Thymus (tissue), 11 donors: ENCODE measurements around the gene DNM3. TPM values are rescaled to one million over a fixed set of nuclear protein-coding genes. Genes with fewer than 3 reads are reported as not detected.

Experiments
- DNase-seq, 9 donors: peaks; one replicate each; pipeline ENCODE4 v3.0.0-alpha.2; 2013; ENCODE audit warnings: low spot score in 9 of 9, low read depth in 6 of 9, missing footprints in 1 of 9
- H3K27ac ChIP-seq, 2 donors: one replicate each; pipeline ENCODE4 v1.5.1; 2013; ENCODE audit warnings: control low read depth in 1 of 2, low read depth in 1 of 2, low read length in 1 of 2, mild to moderate bottlenecking in 1 of 2, moderate library complexity in 1 of 2
- H3K27me3 ChIP-seq, 2 donors: one replicate each; pipeline ENCODE4 v1.5.1; 2013; ENCODE audit warnings: low read length in 1 of 2; ENCODE audit not compliant: control insufficient read depth in 2 of 2, insufficient read depth in 1 of 2
- H3K36me3 ChIP-seq, 2 donors: one replicate each; pipeline ENCODE4 v1.5.1; 2013; ENCODE audit warnings: low read length in 1 of 2, mild to moderate bottlenecking in 1 of 2, moderate library complexity in 1 of 2; ENCODE audit not compliant: control insufficient read depth in 2 of 2, insufficient read depth in 2 of 2
- H3K4me1 ChIP-seq, 2 donors: one replicate each; pipeline ENCODE4 v1.5.1; 2013; ENCODE audit warnings: low read length in 2 of 2; ENCODE audit not compliant: control insufficient read depth in 2 of 2, insufficient read depth in 2 of 2
- H3K4me3 ChIP-seq, 2 donors: one replicate each; pipeline ENCODE4 v1.5.1; 2013; ENCODE audit warnings: low read length in 2 of 2, control low read depth in 1 of 2, mild to moderate bottlenecking in 1 of 2
- H3K9me3 ChIP-seq, 2 donors: one replicate each; pipeline ENCODE4 v1.5.1; 2013; ENCODE audit warnings: low read length in 1 of 2, mild to moderate bottlenecking in 1 of 2; ENCODE audit not compliant: control insufficient read depth in 2 of 2, insufficient read depth in 1 of 2
- WGBS: extraction: QIAGEN DNeasy Blood & Tissue Kit; methylation state at CpG from one replicate; pipeline ENCODE4 v1.1.7; 2013; 5-methylcytosine and 5-hydroxymethylcytosine counted together
- polyA plus RNA-seq: library from polyadenylated mRNA; stranded (reverse); fragments of 200-250 nt; gene quantifications from one replicate; pipeline ENCODE4 v1.2.3, GENCODE V29; 2013
- total RNA-seq: library from RNA; stranded (reverse); fragments of 120-200 nt; gene quantifications from one replicate; pipeline ENCODE4 v1.2.4, GENCODE V29; 2013
- donor health status: healthy.

Gene DNM3
- total and polyA plus RNA-seq, 2 donors, result 1.9 to 2.2 TPM

- 100% methylated on average over 3 of the region's 3 CpGs for WGBS
- H3K27ac ChIP-seq, result no peak overlapping the region
- no peak for DNase-seq
- H3K4me3 ChIP-seq, result no peak overlapping the region
- no peaks in the 10 kb centered on the region for H3K36me3 ChIP-seq
- no peaks in the 10 kb centered on the region for H3K27me3 ChIP-seq
- no peaks in the 10 kb centered on the region for H3K9me3 ChIP-seq
- peaks cover 0 to 3% of the 10 kb centered on the region in 2 donors for H3K4me1 ChIP-seq
Measured at GRCh38 chr1:172347416-172347815, 506.1 kb downstream of the DNM3 start.

GRCh38 chr1:172350856-172351255 is 509.6 kb downstream of the DNM3 start:
- H3K9me3 ChIP-seq, result no peaks in the 10 kb centered on the region
- no peak overlapping the region for H3K27ac ChIP-seq
- H3K4me3 ChIP-seq, result no peak overlapping the region
- no peak for DNase-seq
- H3K36me3 ChIP-seq, result no peaks in the 10 kb centered on the region
- H3K27me3 ChIP-seq, result no peaks in the 10 kb centered on the region
- no peaks in the 10 kb centered on the region for H3K4me1 ChIP-seq

- Histone ChIP-seq H3K27me3 (no peaks in the 10 kb centered on the region), H3K4me3 (no peak overlapping the region), H3K27ac (no peak overlapping the region), H3K4me1 (no peaks in the 10 kb centered on the region), H3K9me3 (no peaks in the 10 kb centered on the region), H3K36me3 (no peaks in the 10 kb centered on the region)
- DNase-seq, result no peak
Measured at GRCh38 chr1:172351346-172351745, 510.0 kb downstream of the DNM3 start.

GRCh38 chr1:172351754-172352161 is 510.5 kb downstream of the DNM3 start:
- Histone ChIP-seq H3K27ac (no peak overlapping the region), H3K9me3 (no peaks in the 10 kb centered on the region), H3K4me1 (no peaks in the 10 kb centered on the region), H3K4me3 (no peak overlapping the region), H3K27me3 (no peaks in the 10 kb centered on the region), H3K36me3 (no peaks in the 10 kb centered on the region)
- WGBS, result 92% methylated on average over 3 of the region's 3 CpGs
- DNase-seq, result no peak

GRCh38 chr1:172352435-172352834 is 511.1 kb downstream of the DNM3 start:
- Histone ChIP-seq H3K4me3 (no peak overlapping the region), H3K27ac (no peak overlapping the region), H3K36me3 (no peaks in the 10 kb centered on the region), H3K9me3 (no peaks in the 10 kb centered on the region), H3K27me3 (no peaks in the 10 kb centered on the region), H3K4me1 (no peaks in the 10 kb centered on the region)
- DNase-seq, result no peak
- 90% methylated on average over 1 of the region's 1 CpG for WGBS

- Histone ChIP-seq H3K27me3 (no peaks in the 10 kb centered on the region), H3K27ac (no peak overlapping the region), H3K36me3 (no peaks in the 10 kb centered on the region), H3K9me3 (no peaks in the 10 kb centered on the region), H3K4me1 (peaks cover 0 to 12% of the 10 kb centered on the region in 2 donors), H3K4me3 (no peak overlapping the region)
- 93% methylated on average over 5 of the region's 5 CpGs for WGBS
- DNase-seq, result no peak
Measured at GRCh38 chr1:172354291-172355274, 513.3 kb downstream of the DNM3 start.

- no peak for DNase-seq
- Histone ChIP-seq H3K9me3 (no peaks in the 10 kb centered on the region), H3K27ac (no peak overlapping the region), H3K4me3 (no peak overlapping the region), H3K36me3 (no peaks in the 10 kb centered on the region), H3K27me3 (no peaks in the 10 kb centered on the region), H3K4me1 (peaks cover 0 to 12% of the 10 kb centered on the region in 2 donors)
Measured at GRCh38 chr1:172356620-172357019, 515.3 kb downstream of the DNM3 start.

- DNase-seq, result no peak
- peak overlapping the region; percentile 31 to 73 for H3K27ac ChIP-seq
- H3K4me1 ChIP-seq, result peaks cover 0 to 12% of the 10 kb centered on the region in 2 donors
- no peaks in the 10 kb centered on the region for H3K9me3 ChIP-seq
- H3K36me3 ChIP-seq, result no peaks in the 10 kb centered on the region
- no peaks in the 10 kb centered on the region for H3K27me3 ChIP-seq
- no peak overlapping the region for H3K4me3 ChIP-seq
- 74% methylated on average over 5 of the region's 5 CpGs for WGBS
Measured at GRCh38 chr1:172357753-172358385, 516.6 kb downstream of the DNM3 start.

GRCh38 chr1:172359491-172359999 is 518.2 kb downstream of the DNM3 start:
- H3K36me3 ChIP-seq, result no peaks in the 10 kb centered on the region
- H3K27me3 ChIP-seq, result no peaks in the 10 kb centered on the region
- WGBS, result 54% methylated on average over 3 of the region's 3 CpGs
- H3K27ac ChIP-seq, result peak overlapping the region in 1 of 2 donors; percentile 29
- no peak for DNase-seq
- H3K9me3 ChIP-seq, result no peaks in the 10 kb centered on the region
- no peak overlapping the region for H3K4me3 ChIP-seq
- H3K4me1 ChIP-seq, result peaks cover 0 to 12% of the 10 kb centered on the region in 2 donors
